Osteoblast (primary cell): ENCODE results near the gene ASPG. TPM values are rescaled to one million over a fixed set of nuclear protein-coding genes. Genes with fewer than 3 reads are reported as not detected.

Experiments
- DNase-seq: peaks from one replicate; pipeline ENCODE4 v3.0.0; 2011; ENCODE audit warnings: low spot score, mixed read lengths; ENCODE audit not compliant: insufficient read length; ENCODE audit errors: missing footprints
- H2AFZ ChIP-seq: 2 replicates; pipeline ENCODE4 v1.6.0; 2011; ENCODE audit warnings: mild to moderate bottlenecking, low read length
- H3K27ac ChIP-seq: 2 replicates; pipeline ENCODE4 v1.5.1; 2011; ENCODE audit warnings: mild to moderate bottlenecking, low read depth, low read length, moderate library complexity
- H3K27me3 ChIP-seq: 2 replicates; pipeline ENCODE4 v1.6.0; 2012; ENCODE audit warnings: mild to moderate bottlenecking, control low read depth, inconsistent platforms, low read length, moderate library complexity; ENCODE audit not compliant: insufficient read depth
- H3K36me3 ChIP-seq: 2 replicates; pipeline ENCODE4 v1.5.1; 2011; ENCODE audit warnings: mild to moderate bottlenecking, low read length, control low read depth, moderate library complexity; ENCODE audit not compliant: insufficient read depth
- H3K4me1 ChIP-seq: 2 replicates; pipeline ENCODE4 v1.5.1; 2011; ENCODE audit warnings: mild to moderate bottlenecking, low read length, control low read depth, moderate library complexity; ENCODE audit not compliant: insufficient read depth
- H3K4me2 ChIP-seq: 2 replicates; pipeline ENCODE4 v1.6.0; 2011; ENCODE audit warnings: mild to moderate bottlenecking, low read length; ENCODE audit not compliant: insufficient read depth
- H3K4me3 ChIP-seq: fragments of 200-600 bp; sonication (generic); 3 replicates; pipeline ENCODE4 v1.5.1; 2012; ENCODE audit warnings: mild to moderate bottlenecking, low read length, inconsistent platforms; ENCODE audit not compliant: insufficient read depth
- H3K79me2 ChIP-seq: 2 replicates; pipeline ENCODE4 v1.6.0; 2012; ENCODE audit warnings: mild to moderate bottlenecking, low read length, control low read depth, inconsistent platforms; ENCODE audit not compliant: insufficient read depth
- H3K9me3 ChIP-seq: 2 replicates; pipeline ENCODE4 v1.5.1; 2011; ENCODE audit warnings: low read depth, low read length, control low read depth
- H4K20me1 ChIP-seq: 2 replicates; pipeline ENCODE4 v1.6.0; 2012; ENCODE audit warnings: mild to moderate bottlenecking, low read length, control low read depth; ENCODE audit not compliant: insufficient read depth
- total RNA-seq: library from RNA; depleted of rRNA; stranded (reverse); fragments of >200 nt; gene quantifications from 2 replicates; pipeline ENCODE4 v1.2.3, GENCODE V29; 2012
- TF ChIP-seq, protein P1 (sequence below): IDR thresholded peaks from 2 replicates; pipeline ENCODE4 v1.5.1; 2011; ENCODE audit warnings: mild to moderate bottlenecking, low read depth, low read length, moderate library complexity; ENCODE audit errors: extremely low read depth

ASPG gene
- total RNA-seq, 1 donor: not detected

- H2AFZ ChIP-seq: no peak overlapping the region
- TF ChIP-seq, protein P1, sequence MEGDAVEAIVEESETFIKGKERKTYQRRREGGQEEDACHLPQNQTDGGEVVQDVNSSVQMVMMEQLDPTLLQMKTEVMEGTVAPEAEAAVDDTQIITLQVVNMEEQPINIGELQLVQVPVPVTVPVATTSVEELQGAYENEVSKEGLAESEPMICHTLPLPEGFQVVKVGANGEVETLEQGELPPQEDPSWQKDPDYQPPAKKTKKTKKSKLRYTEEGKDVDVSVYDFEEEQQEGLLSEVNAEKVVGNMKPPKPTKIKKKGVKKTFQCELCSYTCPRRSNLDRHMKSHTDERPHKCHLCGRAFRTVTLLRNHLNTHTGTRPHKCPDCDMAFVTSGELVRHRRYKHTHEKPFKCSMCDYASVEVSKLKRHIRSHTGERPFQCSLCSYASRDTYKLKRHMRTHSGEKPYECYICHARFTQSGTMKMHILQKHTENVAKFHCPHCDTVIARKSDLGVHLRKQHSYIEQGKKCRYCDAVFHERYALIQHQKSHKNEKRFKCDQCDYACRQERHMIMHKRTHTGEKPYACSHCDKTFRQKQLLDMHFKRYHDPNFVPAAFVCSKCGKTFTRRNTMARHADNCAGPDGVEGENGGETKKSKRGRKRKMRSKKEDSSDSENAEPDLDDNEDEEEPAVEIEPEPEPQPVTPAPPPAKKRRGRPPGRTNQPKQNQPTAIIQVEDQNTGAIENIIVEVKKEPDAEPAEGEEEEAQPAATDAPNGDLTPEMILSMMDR: no peak
- no peaks in the 10 kb centered on the region for H3K79me2 ChIP-seq
- H3K27ac ChIP-seq: no peak overlapping the region
- DNase-seq: no peak
- peaks cover 3% of the 10 kb centered on the region for H3K27me3 ChIP-seq
- H3K36me3 ChIP-seq: no peaks in the 10 kb centered on the region
- no peak overlapping the region for H3K4me2 ChIP-seq
- no peak overlapping the region for H3K4me3 ChIP-seq
- no peaks in the 10 kb centered on the region for H3K9me3 ChIP-seq
- no peaks in the 10 kb centered on the region for H3K4me1 ChIP-seq
- H4K20me1 ChIP-seq: no peaks in the 10 kb centered on the region
Observed at GRCh38 chr14:104085889-104086201, 345 bp downstream of the ASPG start.

DNA sequence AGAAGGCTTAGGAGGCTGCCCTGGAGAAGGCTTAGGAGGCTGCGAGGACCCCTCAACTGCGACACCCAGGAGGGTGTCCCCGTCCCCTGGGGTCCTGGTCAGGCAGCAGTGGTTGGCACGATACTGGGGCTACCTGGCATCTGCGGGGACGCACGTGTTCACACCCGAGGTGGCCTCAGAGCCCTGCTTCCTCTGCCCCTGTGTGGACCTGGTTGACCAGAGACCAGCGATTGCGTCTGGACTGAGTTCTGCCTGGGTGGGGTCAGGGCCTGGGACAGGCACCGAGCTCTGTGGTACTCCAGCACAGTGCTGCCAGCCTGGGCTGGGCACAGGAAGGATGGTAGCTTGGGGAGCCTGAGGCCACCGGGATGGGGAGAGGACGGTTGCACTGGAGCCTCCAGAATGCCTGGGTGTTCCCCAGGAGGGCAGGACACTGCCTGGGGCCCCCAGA lies 735 bp downstream of the ASPG start:
- no peaks in the 10 kb centered on the region for H3K9me3 ChIP-seq
- no peaks in the 10 kb centered on the region for H3K79me2 ChIP-seq
- H3K4me3 ChIP-seq: no peak overlapping the region
- peak; percentile 90 for DNase-seq
- peaks cover 3% of the 10 kb centered on the region for H3K27me3 ChIP-seq
- H4K20me1 ChIP-seq: no peaks in the 10 kb centered on the region
- no peaks in the 10 kb centered on the region for H3K4me1 ChIP-seq
- TF ChIP-seq, protein P1: no peak
- no peak overlapping the region for H3K27ac ChIP-seq
- no peaks in the 10 kb centered on the region for H3K36me3 ChIP-seq
- no peak overlapping the region for H2AFZ ChIP-seq
- H3K4me2 ChIP-seq: no peak overlapping the region

GRCh38 chr14:104086661-104087461 lies 1.4 kb downstream of the ASPG start:
- H3K4me3 ChIP-seq: no peak overlapping the region
- TF ChIP-seq, protein P1: no peak

DNA sequence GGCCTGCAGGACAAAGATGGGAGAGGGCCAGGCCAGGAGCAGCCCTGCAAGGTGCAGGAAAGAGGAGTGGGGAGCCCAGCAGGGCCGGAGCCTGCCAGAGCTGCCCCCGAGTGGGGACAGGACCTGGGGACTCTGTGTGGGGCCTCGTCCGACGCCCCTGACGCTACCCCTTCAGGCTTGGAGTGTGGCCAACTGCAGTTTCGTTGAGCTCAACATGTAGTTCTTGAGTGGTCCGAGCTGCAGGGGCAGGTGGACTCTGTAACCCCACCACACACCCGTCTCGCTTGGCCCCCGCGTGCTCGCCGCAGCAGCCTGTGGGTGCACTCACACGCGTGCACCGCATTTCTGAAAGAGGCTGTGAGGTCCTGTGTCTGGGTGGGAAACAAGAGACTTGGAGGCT lies 2.0 kb downstream of the ASPG start:
- DNase-seq: no peak
- Histone ChIP-seq H3K4me3 (no peak overlapping the region), H3K79me2 (no peaks in the 10 kb centered on the region), H4K20me1 (no peaks in the 10 kb centered on the region), H3K9me3 (no peaks in the 10 kb centered on the region), H3K4me1 (no peaks in the 10 kb centered on the region), H3K27me3 (peaks cover 3% of the 10 kb centered on the region), H3K4me2 (no peak overlapping the region), H3K36me3 (no peaks in the 10 kb centered on the region), H2AFZ (no peak overlapping the region), H3K27ac (no peak overlapping the region)
- TF ChIP-seq, protein P1: no peak

More at GRCh38 chr14:104086661-104087461, 1.4 kb downstream of the ASPG start:
- Histone ChIP-seq H3K9me3 (no peaks in the 10 kb centered on the region), H4K20me1 (no peaks in the 10 kb centered on the region), H3K36me3 (no peaks in the 10 kb centered on the region), H3K4me1 (no peaks in the 10 kb centered on the region), H3K79me2 (no peaks in the 10 kb centered on the region), H3K4me2 (no peak overlapping the region), H3K27ac (no peak overlapping the region), H2AFZ (no peak overlapping the region), H3K27me3 (peaks cover 3% of the 10 kb centered on the region)
- peak; percentile 91 for DNase-seq
